AG09309 (cell line): ENCODE data around the gene ALDH1L1.
A peak's percentile ranks its signal among the peaks of the same experiment; 100 is the strongest.

Experiments used
- DNase-seq: peaks from one replicate; pipeline ENCODE4 v3.0.0-alpha.2; 2010; ENCODE audit warnings: low read depth
- H3K4me3 ChIP-seq: 2 replicates; pipeline ENCODE4 v1.5.1; 2011; ENCODE audit warnings: mild to moderate bottlenecking, low read depth, low read length, moderate library complexity; ENCODE audit not compliant: control insufficient read depth
- CTCF ChIP-seq: IDR thresholded peaks from 2 replicates; pipeline ENCODE4 v1.5.1; 2011; ENCODE audit warnings: mild to moderate bottlenecking, low read depth, low read length, inconsistent platforms; ENCODE audit not compliant: insufficient read depth, control insufficient read depth; ENCODE audit errors: missing control alignments

The ALDH1L1 gene

DNA sequence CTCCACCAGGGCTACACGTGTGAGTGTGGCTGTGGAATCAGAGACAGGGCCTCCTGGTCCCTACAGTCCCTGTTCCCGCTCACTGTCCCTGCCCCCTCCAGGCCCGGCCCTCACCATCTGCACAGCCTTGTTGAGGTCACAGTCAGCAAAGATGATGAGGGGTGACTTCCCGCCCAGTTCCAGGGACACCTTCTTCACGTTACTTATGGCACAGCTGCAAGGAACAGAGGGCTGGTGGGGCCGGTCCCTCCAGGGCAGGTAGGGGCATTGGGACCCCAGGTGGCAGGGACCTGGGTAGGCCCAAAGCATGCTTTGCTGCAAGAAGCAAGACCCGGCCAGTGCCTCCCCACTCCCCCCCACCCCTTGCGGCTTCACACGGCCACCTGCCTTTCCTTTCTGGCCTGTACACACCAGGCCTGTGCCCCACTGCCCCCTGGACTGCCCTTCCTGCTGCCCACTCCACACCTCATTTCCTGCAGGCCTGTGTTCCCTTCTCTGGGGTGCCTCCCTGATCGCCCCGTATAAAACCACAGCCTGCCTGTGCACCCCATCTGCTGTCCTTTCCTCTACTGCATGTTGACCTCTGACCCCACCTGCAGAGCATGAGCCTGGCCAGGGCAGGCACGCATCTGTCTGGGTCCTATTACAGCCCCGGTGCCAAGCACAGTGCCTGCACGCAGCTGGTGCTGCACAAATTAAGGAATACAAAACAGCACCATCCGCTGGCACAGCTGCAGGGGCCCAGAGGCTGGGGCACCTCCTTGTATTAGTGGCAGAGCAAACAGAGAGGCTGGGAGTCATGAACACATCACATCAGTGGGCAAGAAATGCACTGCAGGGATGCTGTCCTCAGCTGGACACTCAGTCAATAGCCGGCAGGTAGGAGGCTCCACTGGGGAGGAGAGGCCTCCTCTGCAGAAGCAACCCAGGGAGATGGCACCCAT lies 65.7 kb downstream of the ALDH1L1 start:
- DNase-seq: no peak
- no peak for TF ChIP-seq CTCF
- no peak overlapping the region for H3K4me3 ChIP-seq

DNA sequence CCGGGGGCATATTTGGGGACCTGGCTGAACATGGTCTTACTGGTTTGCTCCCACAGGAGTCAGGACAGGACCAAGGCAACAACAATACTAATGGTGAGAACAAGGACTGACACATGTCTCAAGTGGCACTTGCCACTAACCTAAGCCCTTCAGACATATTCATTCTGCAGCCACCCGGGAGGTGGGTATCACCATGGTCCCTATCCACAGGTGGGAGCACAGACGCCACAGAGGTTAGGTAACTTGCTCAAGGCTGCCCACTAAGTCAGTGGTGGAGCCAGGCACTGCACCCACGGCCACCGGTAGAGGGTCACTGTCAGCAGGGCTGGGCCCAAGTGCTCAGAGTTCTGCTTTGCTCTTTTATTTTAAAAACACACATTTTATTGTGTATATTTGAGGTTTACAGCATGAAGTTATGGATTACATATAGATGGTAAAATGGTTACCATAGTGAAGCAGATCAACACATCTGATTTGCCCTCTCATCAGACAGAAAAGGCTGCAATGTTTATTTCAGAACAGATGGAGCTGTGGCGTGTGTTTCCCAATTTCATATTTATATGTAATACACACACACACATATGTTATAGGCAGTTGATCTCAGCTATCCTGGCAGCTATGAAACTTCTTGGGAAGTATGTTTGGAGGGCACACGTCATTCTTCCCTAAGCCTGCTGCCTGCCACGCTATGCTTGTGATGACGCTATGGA lies 66.5 kb downstream of the ALDH1L1 start:
- DNase-seq: no peak
- no peak overlapping the region for H3K4me3 ChIP-seq
- TF ChIP-seq CTCF: peak; percentile 35

DNA sequence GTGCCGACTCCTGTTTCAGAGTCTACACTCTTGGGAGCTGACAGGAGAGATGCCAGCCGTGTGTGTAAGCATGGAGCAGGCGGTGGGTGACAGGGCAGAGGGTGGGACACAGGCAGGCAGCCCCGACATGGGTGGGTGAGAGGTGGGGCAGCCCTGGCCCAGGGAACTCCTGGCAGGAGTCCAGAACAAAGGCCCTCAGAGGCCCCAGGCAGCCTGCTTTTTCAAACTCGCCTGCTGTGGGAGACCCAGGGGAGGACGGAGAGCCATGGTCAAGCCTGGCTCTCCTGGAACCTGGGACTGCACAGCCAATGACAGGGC lies 67.2 kb downstream of the ALDH1L1 start:
- TF ChIP-seq CTCF: no peak
- DNase-seq: no peak
- H3K4me3 ChIP-seq: no peak overlapping the region

DNA sequence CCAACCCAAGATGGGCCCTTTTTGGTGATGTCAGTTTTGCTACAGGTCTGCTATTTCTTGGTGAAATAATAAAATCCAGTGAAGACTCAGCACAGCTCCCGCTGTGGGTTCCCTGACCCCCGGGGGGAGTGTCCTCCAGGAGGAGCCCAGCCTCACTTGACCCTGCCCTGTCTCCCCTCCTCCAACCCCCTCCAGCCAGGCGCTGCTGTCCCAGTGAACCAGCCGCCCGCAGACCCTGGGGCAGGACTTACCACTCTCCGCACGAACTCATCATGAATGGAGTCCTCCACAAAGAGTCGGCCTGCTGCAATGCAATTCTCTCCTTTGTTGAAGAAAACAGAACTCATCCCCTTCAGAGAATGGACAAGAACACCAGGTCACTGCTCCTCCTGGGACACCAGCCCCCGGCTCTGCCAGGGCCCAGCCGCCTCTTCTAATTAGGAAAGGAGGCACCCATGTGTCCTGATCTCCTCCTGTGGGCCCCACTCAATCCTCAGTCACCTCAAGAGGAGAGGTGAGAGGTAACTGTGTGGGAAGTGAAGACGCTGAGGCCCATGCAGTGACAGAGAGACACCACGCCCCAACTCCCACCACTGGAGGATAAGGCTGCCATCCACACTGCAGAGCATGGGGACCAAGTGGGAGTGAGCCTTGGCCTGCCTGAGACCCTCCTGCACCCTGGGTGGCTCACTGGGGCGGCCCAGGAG lies 67.7 kb downstream of the ALDH1L1 start:
- DNase-seq: no peak
- no peak for TF ChIP-seq CTCF

GRCh38 chr3:126111566-126112475 lies 68.6 kb downstream of the ALDH1L1 start:
- no peak overlapping the region for H3K4me3 ChIP-seq
- no peak for TF ChIP-seq CTCF
- no peak for DNase-seq

More for the DNA sequence above, 67.7 kb downstream of the ALDH1L1 start:
- no peak overlapping the region for H3K4me3 ChIP-seq
